DOHH2 (cell line): Measurements from ENCODE around the gene CDC37.
A peak's percentile ranks its signal among the peaks of the same experiment; 100 is the strongest.

Source experiments
- H3F3A ChIP-seq: fragments of 200-600 bp; sonication (generic), shearing (Covaris generic); 2 replicates; pipeline ENCODE4 v1.6.0; 2016; ENCODE audit warnings: antibody characterized with exemption, mild to moderate bottlenecking; ENCODE audit not compliant: control insufficient read depth, insufficient read depth
- H3K27ac ChIP-seq: fragments of 200-600 bp; sonication (generic); 2 replicates; pipeline ENCODE4 v1.5.1; 2014; ENCODE audit warnings: low read depth, mild to moderate bottlenecking, low read length, moderate library complexity
- H3K27me3 ChIP-seq: fragments of 200-600 bp; sonication (generic); 2 replicates; pipeline ENCODE4 v1.6.1; 2014; ENCODE audit warnings: mild to moderate bottlenecking, low read length, mixed read lengths; ENCODE audit not compliant: control insufficient read depth
- H3K36me3 ChIP-seq: fragments of 200-600 bp; sonication (generic); 2 replicates; pipeline ENCODE4 v1.6.1; 2014; ENCODE audit warnings: mild to moderate bottlenecking, low read length, moderate library complexity, mixed read lengths; ENCODE audit not compliant: control insufficient read depth
- H3K4me1 ChIP-seq: fragments of 200-600 bp; sonication (generic); 2 replicates; pipeline ENCODE4 v1.6.1; 2014; ENCODE audit warnings: mild to moderate bottlenecking, low read length, mixed read lengths; ENCODE audit not compliant: control insufficient read depth
- H3K4me2 ChIP-seq: fragments of 200-600 bp; sonication (generic); 2 replicates; pipeline ENCODE4 v1.6.0; 2014; ENCODE audit warnings: mild to moderate bottlenecking, low read length, moderate library complexity
- H3K4me3 ChIP-seq: fragments of 200-600 bp; sonication (generic); 2 replicates; pipeline ENCODE4 v1.5.1; 2014; ENCODE audit warnings: mild to moderate bottlenecking, low read length, mixed read lengths
- H3K79me2 ChIP-seq: fragments of 200-600 bp; sonication (generic); 2 replicates; pipeline ENCODE4 v1.6.1; 2014; ENCODE audit warnings: mild to moderate bottlenecking, low read length, mixed read lengths; ENCODE audit not compliant: control insufficient read depth
- H3K9me2 ChIP-seq: fragments of 200-600 bp; sonication (generic); replicated peaks from 2 replicates; pipeline ENCODE4 v1.6.1; 2014; ENCODE audit warnings: mild to moderate bottlenecking, low read length, mixed read lengths; ENCODE audit not compliant: control insufficient read depth
- H3K9me3 ChIP-seq: fragments of 200-600 bp; sonication (generic); 2 replicates; pipeline ENCODE4 v1.6.1; 2014; ENCODE audit warnings: antibody characterized with exemption, low read length, mixed read lengths; ENCODE audit not compliant: control insufficient read depth, insufficient read depth
- H4K20me1 ChIP-seq: fragments of 200-600 bp; sonication (generic); 2 replicates; pipeline ENCODE4 v1.6.0; 2014; ENCODE audit warnings: low read depth, mild to moderate bottlenecking, antibody characterized with exemption, low read length, moderate library complexity; ENCODE audit not compliant: control insufficient read depth, insufficient read depth
- CTCF ChIP-seq: fragments of 200-600 bp; sonication (generic); IDR thresholded peaks from one replicate; pipeline ENCODE4 v1.5.1; 2014; ENCODE audit warnings: antibody characterized with exemption, mild to moderate bottlenecking, low read depth, low read length; ENCODE audit not compliant: poor library complexity, severe bottlenecking
- EZH2phosphoT487 ChIP-seq: fragments of 200-600 bp; sonication (generic); IDR thresholded peaks from 2 replicates; pipeline ENCODE4 v1.6.1; 2017; ENCODE audit warnings: borderline replicate concordance, mild to moderate bottlenecking, antibody characterized with exemption, low read length, moderate library complexity, mixed read lengths

CDC37 gene

GRCh38 chr19:10424011-10424637, 20.8 kb upstream of the CDC37 start:
- H3K36me3 ChIP-seq: peaks cover 14% of the 10 kb centered on the region
- peak overlapping the region; percentile 66 for H3K4me3 ChIP-seq
- H3K4me2 ChIP-seq: peak overlapping the region; percentile 78
- H4K20me1 ChIP-seq: peaks cover 31% of the 10 kb centered on the region
- H3K27ac ChIP-seq: no peak overlapping the region
- H3F3A ChIP-seq: peaks cover 32% of the 10 kb centered on the region
- peaks cover 91% of the 10 kb centered on the region for H3K79me2 ChIP-seq
- no peaks in the 10 kb centered on the region for H3K27me3 ChIP-seq
- no peaks in the 10 kb centered on the region for H3K9me3 ChIP-seq
- peaks cover 83% of the 10 kb centered on the region for H3K4me1 ChIP-seq
- TF ChIP-seq EZH2phosphoT487 (no peak), CTCF (peak; percentile 98)
- no peaks in the 10 kb centered on the region for H3K9me2 ChIP-seq

GRCh38 chr19:10422846-10423245, 19.5 kb upstream of the CDC37 start:
- Histone ChIP-seq H3K9me3 (no peaks in the 10 kb centered on the region), H3K4me2 (peak overlapping the region; percentile 99), H3K4me3 (peak overlapping the region; percentile 88; the same call in 1 of the 2 replicates), H3K79me2 (peaks cover 95% of the 10 kb centered on the region), H3K9me2 (no peaks in the 10 kb centered on the region), H3F3A (peaks cover 30% of the 10 kb centered on the region), H3K27me3 (no peaks in the 10 kb centered on the region), H3K27ac (no peak overlapping the region), H4K20me1 (peaks cover 24% of the 10 kb centered on the region), H3K36me3 (peaks cover 20% of the 10 kb centered on the region), H3K4me1 (peaks cover 79% of the 10 kb centered on the region)
- TF ChIP-seq CTCF (no peak), EZH2phosphoT487 (no peak)

- Histone ChIP-seq H4K20me1 (peaks cover 17% of the 10 kb centered on the region), H3K4me3 (peak overlapping the region; percentile 88), H3K4me1 (peaks cover 79% of the 10 kb centered on the region), H3K36me3 (peaks cover 28% of the 10 kb centered on the region), H3F3A (peaks cover 27% of the 10 kb centered on the region), H3K9me3 (no peaks in the 10 kb centered on the region), H3K27ac (0 out of 2 replicates have a peak overlapping the region, but pooled peaks have one; percentile 92), H3K9me2 (no peaks in the 10 kb centered on the region), H3K79me2 (peaks cover 96% of the 10 kb centered on the region), H3K4me2 (peak overlapping the region; percentile 99), H3K27me3 (no peaks in the 10 kb centered on the region)
- TF ChIP-seq CTCF (no peak), EZH2phosphoT487 (no peak)
Measured at GRCh38 chr19:10422046-10422461, 18.7 kb upstream of the CDC37 start.
